SK-N-SH (cell line): Measurements from ENCODE around the gene TXNRD1. TPM values are rescaled to one million over a fixed set of nuclear protein-coding genes. Genes with fewer than 3 reads are reported as not detected.

ENCODE experiments used
- CTCF ChIA-PET: fragments of 300-600, 350-600 bp; formaldehyde crosslinking; extraction: SDS; loops from one replicate; lab custom pipeline; 2021; lab: Yijun Ruan, JAX
- POLR2A ChIA-PET: fragments of 350-600 bp; sonication (Branson Sonifier 250); formaldehyde crosslinking; extraction: SDS; loops from one replicate; lab custom pipeline; 2020; ENCODE audit warnings: antibody characterized with exemption, inconsistent platforms; lab: Yijun Ruan, JAX
- DNase-seq: peaks from one replicate; pipeline ENCODE4 v3.0.0; 2012
- H2AFZ ChIP-seq: fragments of 200-600 bp; sonication (generic); 2 replicates; pipeline ENCODE4 v1.8.1; 2016; ENCODE audit warnings: antibody characterized with exemption, mild to moderate bottlenecking, low read depth
- H3F3A ChIP-seq: fragments of 200-600 bp; sonication (generic); replicated peaks from 2 replicates; pipeline ENCODE3; 2016; ENCODE audit warnings: antibody characterized with exemption, mild to moderate bottlenecking; ENCODE audit not compliant: insufficient read depth
- H3K27ac ChIP-seq, 2 experiments: fragments of 200-500 bp in 1 of 2; fragments of 200-600 bp in 1 of 2; sonication (Bioruptor generic) in 1 of 2; sonication (generic), shearing (Covaris generic) in 1 of 2; 2 replicates each; pipeline versions ENCODE4 v1.5.1 to v1.6.1; 2014 to 2016; ENCODE audit warnings: low read depth in 2 of 2, inconsistent platforms in 1 of 2, low read length in 1 of 2, mild to moderate bottlenecking in 1 of 2, mixed read lengths in 1 of 2
- H3K27me3 ChIP-seq: fragments of 200-600 bp; sonication (generic), shearing (Covaris generic); 2 replicates; pipeline ENCODE4 v1.6.1; 2016; ENCODE audit warnings: mixed run types; ENCODE audit not compliant: insufficient read depth
- H3K36me3 ChIP-seq, 2 experiments: fragments of 200-500 bp in 1 of 2; fragments of 200-600 bp in 1 of 2; sonication (Bioruptor generic) in 1 of 2; sonication (generic) in 1 of 2; replicated peaks in 1 of 2; 2 replicates each; pipeline versions ENCODE3 to v1.5.1; 2014 to 2016; ENCODE audit warnings: low read length in 1 of 2, mild to moderate bottlenecking in 1 of 2; ENCODE audit not compliant: insufficient read depth in 2 of 2, control insufficient read depth in 1 of 2
- H3K4me1 ChIP-seq, 2 experiments: fragments of 200-500 bp in 1 of 2; fragments of 200-600 bp in 1 of 2; sonication (Bioruptor generic) in 1 of 2; sonication (generic), shearing (Covaris generic) in 1 of 2; 2 replicates each; pipeline versions ENCODE4 v1.5.1 to v1.6.1; 2014 to 2016; ENCODE audit warnings: low read depth in 1 of 2, low read length in 1 of 2, mixed run types in 1 of 2; ENCODE audit not compliant: insufficient read depth in 2 of 2, control insufficient read depth in 1 of 2
- H3K4me2 ChIP-seq: fragments of 200-600 bp; sonication (generic), shearing (Covaris generic); 2 replicates; pipeline ENCODE4 v1.6.1; 2017; ENCODE audit warnings: mixed run types
- H3K4me3 ChIP-seq, 2 experiments: fragments of 200-500 bp in 1 of 2; fragments of 200-600 bp in 1 of 2; sonication (Bioruptor generic) in 1 of 2; sonication (generic), shearing (Covaris generic) in 1 of 2; 2 replicates each; pipeline versions ENCODE4 v1.5.1 to v1.8.1; 2014 to 2016; ENCODE audit warnings: low read depth in 2 of 2, inconsistent platforms in 1 of 2, low read length in 1 of 2, mild to moderate bottlenecking in 1 of 2, mixed read lengths in 1 of 2, moderate library complexity in 1 of 2
- H3K79me2 ChIP-seq: fragments of 200-600 bp; sonication (generic); 2 replicates; pipeline ENCODE4 v1.8.1; 2017; ENCODE audit warnings: mild to moderate bottlenecking; ENCODE audit not compliant: insufficient read depth
- H3K9ac ChIP-seq: fragments of 200-600 bp; sonication (generic); 2 replicates; pipeline ENCODE4 v1.6.1; 2017; ENCODE audit warnings: mixed run types
- H3K9me2 ChIP-seq: fragments of 200-600 bp; sonication (generic); 2 replicates; pipeline ENCODE4 v1.6.1; 2017; ENCODE audit warnings: mixed run types
- H3K9me3 ChIP-seq: fragments of 200-600 bp; sonication (generic); 2 replicates; pipeline ENCODE4 v1.6.1; 2017; ENCODE audit warnings: mixed run types, mild to moderate bottlenecking, moderate library complexity
- H4K20me1 ChIP-seq: fragments of 200-600 bp; sonication (generic); 2 replicates; pipeline ENCODE4 v1.6.1; 2017; ENCODE audit warnings: mild to moderate bottlenecking, mixed run types; ENCODE audit not compliant: insufficient read depth
- FOSL2 ChIP-seq: IDR thresholded peaks from 2 replicates; pipeline ENCODE4 v1.4.0; 2012; ENCODE audit warnings: low read depth, mild to moderate bottlenecking, moderate library complexity, borderline replicate concordance
- FOXJ3 ChIP-seq: sonication (generic); formaldehyde crosslinking; IDR thresholded peaks from 2 replicates; pipeline ENCODE4 v1.5.1; 2020; ENCODE audit warnings: mild to moderate bottlenecking, missing genetic modification reagents
- GABPA ChIP-seq: IDR thresholded peaks from 2 replicates; pipeline ENCODE4 v1.4.0; 2012; ENCODE audit warnings: low read depth, mild to moderate bottlenecking
- GATA2 ChIP-seq: sonication (generic); formaldehyde crosslinking; IDR thresholded peaks from 2 replicates; pipeline ENCODE4 v1.5.0; 2020; ENCODE audit warnings: mild to moderate bottlenecking, missing genetic modification reagents
- MAX ChIP-seq: IDR thresholded peaks from 2 replicates; pipeline ENCODE4 v1.4.0; 2012; ENCODE audit warnings: low read depth
- NFIC ChIP-seq: IDR thresholded peaks from 2 replicates; pipeline ENCODE4 v1.4.0; 2012; ENCODE audit warnings: borderline replicate concordance
- PBX3 ChIP-seq: IDR thresholded peaks from 2 replicates; pipeline ENCODE4; 2012
- RFX5 ChIP-seq: IDR thresholded peaks from 2 replicates; pipeline ENCODE4 v1.6.1; 2012; ENCODE audit warnings: mild to moderate bottlenecking, improper control_type of control experiment, low read length
- RXRA ChIP-seq: IDR thresholded peaks from 2 replicates; pipeline ENCODE4 v1.4.0; 2012; ENCODE audit warnings: low read depth, mild to moderate bottlenecking, borderline replicate concordance
- TAF1 ChIP-seq: IDR thresholded peaks from 2 replicates; pipeline ENCODE4 v1.6.1; 2012; ENCODE audit warnings: low read depth, mild to moderate bottlenecking, low read length, moderate library complexity, borderline replicate concordance
- TCF12 ChIP-seq: IDR thresholded peaks from 2 replicates; pipeline ENCODE4 v1.4.0; 2012
- USF2 ChIP-seq: fragments of 150-350 bp; IDR thresholded peaks from 2 replicates; pipeline ENCODE4 v1.6.1; 2017; ENCODE audit warnings: antibody characterized with exemption, low read length, low read depth, borderline replicate concordance
- WGBS: methylation state at CpG from one replicate; pipeline ENCODE4 v1.1.6; 2017; ENCODE audit warnings: low lambda C conversion rate; 5-methylcytosine and 5-hydroxymethylcytosine counted together
- polyA plus RNA-seq, 3 experiments: library from polyadenylated mRNA; depleted of rRNA; stranded (reverse); fragments of >200 nt; gene quantifications; 2 replicates each; pipeline ENCODE4 v1.2.3, GENCODE V29; 2012

TXNRD1 gene
- polyA plus RNA-seq, 1 of the 3 experiments (the other 2 are of a cell fraction) = 143 TPM

- H4K20me1 ChIP-seq = no peaks in the 10 kb centered on the region
- CTCF ChIA-PET = no interaction called here
Observed at GRCh38 chr12:104242546-104243206, 27.1 kb downstream of the TXNRD1 start.

GRCh38 chr12:104243551-104243950 is 28.0 kb downstream of the TXNRD1 start:
- Histone ChIP-seq H3K36me3 (no peaks in the 10 kb centered on the region), H3K27ac (no peak overlapping the region), H3K4me1 (no peaks in the 10 kb centered on the region), H3K9ac (no peak overlapping the region), H3K4me3 (no peak overlapping the region), H3K79me2 (no peaks in the 10 kb centered on the region), H3K4me2 (no peak overlapping the region), H2AFZ (no peak overlapping the region), H3K27me3 (no peaks in the 10 kb centered on the region), H3K9me2 (no peaks in the 10 kb centered on the region), H3K9me3 (no peaks in the 10 kb centered on the region), H4K20me1 (no peaks in the 10 kb centered on the region), H3F3A (no peaks in the 10 kb centered on the region)
- DNase-seq = no peak
- WGBS = 62% methylated on average over 4 of the region's 4 CpGs
- ChIA-PET POLR2A (no interaction called here), CTCF (interaction anchor here (1.3 kb wide), 1 partner anchor 9 kb away, joined by 3 read pairs; no protein-coding TSS in a partner anchor)
- no peak for TF ChIP-seq RFX5
- no peak for TF ChIP-seq RXRA

More at GRCh38 chr12:104242546-104243206, 27.1 kb downstream of the TXNRD1 start:
- Histone ChIP-seq H3K9ac (no peak overlapping the region), H3F3A (no peaks in the 10 kb centered on the region), H3K36me3 (no peaks in the 10 kb centered on the region), H3K9me2 (no peaks in the 10 kb centered on the region), H3K4me3 (no peak overlapping the region), H3K9me3 (no peaks in the 10 kb centered on the region), H3K4me1 (no peaks in the 10 kb centered on the region), H3K4me2 (no peak overlapping the region), H3K79me2 (no peaks in the 10 kb centered on the region), H2AFZ (no peak overlapping the region), H3K27ac (no peak overlapping the region), H3K27me3 (no peaks in the 10 kb centered on the region)
- 73% methylated on average over 3 of the region's 3 CpGs for WGBS
- TF ChIP-seq TAF1 (no peak), GATA2 (no peak), FOSL2 (no peak), GABPA (no peak), TCF12 (no peak), USF2 (no peak), FOXJ3 (CRISPR knock-in tag) (no peak), MAX (no peak), PBX3 (no peak), NFIC (no peak)
- POLR2A ChIA-PET = no interaction called here
- no peak for DNase-seq
